Activated CD8-positive, alpha-beta memory T cell treated with anti-CD3 and anti-CD28 coated beads, Interleukin-2, amount 50 U/mL, for 24 hours (primary cell): Measurements from ENCODE around the gene SLC25A53.
"Not testable (repeated sequence)": the region's sequence is repeated elsewhere in the genome, so short reads cannot be mapped to it uniquely, and the experiment has no call there.

Source experiments
- DNase-seq: peaks from one replicate; pipeline ENCODE4 v3.0.0-alpha.2; 2020; ENCODE audit errors: extremely low read depth

The SLC25A53 gene

DNA sequence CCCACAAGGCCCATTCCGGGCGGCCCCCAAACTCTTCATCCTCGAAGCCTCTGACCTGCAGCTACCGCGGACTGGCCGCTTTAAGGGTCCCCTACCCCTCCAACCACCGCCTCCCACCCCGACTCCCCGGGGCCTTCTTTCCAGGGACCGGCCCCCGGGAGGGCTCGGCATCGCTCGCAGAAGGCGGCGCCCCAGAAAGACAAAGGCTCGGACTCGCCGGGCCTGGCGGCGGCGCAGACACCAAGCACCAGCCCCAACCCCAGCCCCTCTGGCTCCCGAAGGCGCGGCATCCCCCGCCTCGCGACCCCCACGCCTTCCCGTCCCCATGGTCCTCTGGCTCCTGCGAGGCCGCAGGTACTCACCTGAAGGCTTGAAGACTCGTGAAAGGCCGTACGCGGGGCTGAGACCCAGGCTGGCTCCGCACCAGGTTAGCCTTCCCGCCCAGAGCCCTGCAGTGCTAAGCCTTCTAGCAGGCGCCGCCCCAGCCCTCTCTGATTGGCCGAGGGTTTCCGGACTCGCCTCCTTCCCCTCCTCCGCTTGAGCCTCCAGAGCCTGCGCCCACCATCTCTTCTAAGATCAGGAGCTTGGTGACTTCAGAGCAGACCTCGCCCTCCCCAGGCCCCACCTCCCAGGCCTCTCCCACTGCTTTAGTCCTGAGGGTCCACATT lies 80.9 kb downstream of the SLC25A53 start, which contains the start of gene TMSB15C:
Gene TMSB15C (minus strand): TSS at position 459 of the 668 bp plus-strand sequence.
- not testable (repeated sequence) for DNase-seq

DNA sequence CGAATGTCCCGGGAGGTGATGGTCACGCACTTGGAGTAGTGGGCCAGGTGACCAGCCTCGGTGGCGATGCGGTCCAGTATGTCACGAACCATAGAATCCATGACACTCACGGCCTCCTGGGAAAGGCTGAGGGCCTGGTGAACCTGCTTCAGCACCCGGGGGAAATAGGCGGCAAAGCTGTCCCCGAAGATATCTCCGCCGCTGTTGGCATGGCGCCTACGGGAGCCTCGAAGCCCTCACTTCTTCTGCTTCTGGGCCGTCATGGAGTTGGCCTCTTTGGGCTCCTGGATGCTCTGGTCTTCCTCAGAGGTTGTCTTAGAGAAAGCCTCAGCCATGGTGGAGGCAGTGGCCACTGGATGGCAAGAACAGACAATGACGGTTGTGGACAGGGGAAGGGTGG lies 94.2 kb downstream of the SLC25A53 start:
- not testable (repeated sequence) for DNase-seq

DNA sequence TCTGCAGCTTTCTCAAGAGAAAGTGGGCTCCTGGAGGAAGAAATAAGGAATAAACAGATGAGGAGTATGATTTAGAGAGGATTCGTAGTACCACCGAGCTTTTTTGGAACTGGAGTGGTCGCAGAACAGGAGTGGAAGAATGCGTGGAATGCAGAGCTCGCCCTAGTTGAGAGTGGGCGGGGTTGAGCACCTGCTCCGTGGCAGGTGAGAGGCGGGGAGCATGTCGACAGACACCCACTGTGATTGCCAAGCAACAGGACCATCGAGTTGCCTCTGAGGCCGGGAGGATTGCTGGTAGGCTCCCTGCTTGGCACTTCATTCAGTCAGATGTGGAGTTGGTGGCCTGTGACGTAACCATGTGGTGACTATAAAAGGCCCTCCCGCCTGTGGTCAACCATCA lies 101.9 kb downstream of the SLC25A53 start:
- DNase-seq: not testable (repeated sequence)
